ENCODE results near the gene RPL10A. TPM values are rescaled to one million over a fixed set of nuclear protein-coding genes. Genes with fewer than 3 reads are reported as not detected.

Gene RPL10A
- total RNA-seq, 1 experiment from 2014 or later = 2,150 TPM

DNA sequence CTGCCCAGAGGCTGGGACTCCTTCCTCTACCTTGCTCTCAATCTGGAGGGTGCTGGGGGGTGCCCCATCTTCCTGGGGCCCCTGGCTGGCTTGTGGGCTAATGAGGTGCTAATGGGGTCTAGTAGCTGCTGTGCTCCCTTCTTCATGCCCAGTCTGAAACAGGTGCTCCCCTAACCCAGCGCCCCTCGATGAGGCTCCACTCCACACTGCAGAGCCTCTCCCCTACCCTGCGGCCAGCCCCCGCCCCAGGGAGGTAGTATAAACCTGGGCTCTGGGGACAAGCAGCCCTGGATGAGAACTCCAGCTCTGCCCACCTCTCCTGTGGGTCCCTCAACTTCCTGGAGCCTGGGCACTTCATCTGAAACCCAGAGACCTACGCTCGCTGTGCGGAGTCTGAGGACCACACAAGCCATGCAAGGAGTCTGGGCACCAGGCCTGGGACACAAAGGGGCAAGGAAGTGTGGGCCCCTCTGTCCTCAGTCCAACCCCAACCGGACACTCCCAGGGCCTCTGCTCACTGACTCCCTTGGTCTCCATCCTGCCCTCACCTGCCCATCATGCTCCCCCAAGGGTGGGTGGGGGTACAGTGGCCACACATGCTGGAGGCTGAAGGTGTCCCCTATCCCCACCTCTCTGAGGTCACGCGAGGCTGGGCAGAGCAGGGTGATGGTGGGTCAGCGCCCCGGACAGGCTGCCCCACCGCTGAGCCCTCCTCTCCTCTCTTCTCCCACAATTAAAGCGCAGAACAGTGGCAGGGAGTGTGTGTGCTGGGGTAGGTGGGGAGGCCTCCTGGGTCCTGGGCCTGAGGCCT, 6.1 kb downstream of the RPL10A start:
- no peak for DNase-seq (ENCODE audit: extremely low read depth, low read depth)

- DNase-seq (ENCODE audit: extremely low read depth, low read depth) = no peak
Measured at GRCh38 chr6:35474942-35475570, 6.9 kb downstream of the RPL10A start.

DNA sequence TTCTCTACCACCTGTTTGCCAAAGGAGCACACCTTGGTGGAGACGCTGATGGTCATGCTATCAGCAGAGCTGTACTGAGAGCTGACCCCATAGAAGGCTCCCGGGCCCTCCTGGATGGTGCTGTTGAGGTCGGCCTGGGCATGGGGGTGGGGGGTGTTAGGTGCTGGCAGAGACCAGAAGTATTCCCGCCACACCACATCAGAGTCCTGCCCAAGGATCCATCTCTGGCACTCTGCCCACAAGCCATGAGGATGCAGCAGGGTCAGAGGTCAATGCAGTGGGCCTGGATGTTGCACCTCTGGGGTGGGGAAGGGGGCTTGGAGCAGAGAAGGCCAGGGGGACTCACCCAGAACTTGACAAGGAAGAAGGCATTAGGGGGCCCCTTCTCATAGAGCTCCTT, 7.4 kb downstream of the RPL10A start:
- no peak for DNase-seq (ENCODE audit: extremely low read depth, low read depth)

- no peak for DNase-seq (ENCODE audit: extremely low read depth, low read depth)
Measured at GRCh38 chr6:35476004-35476403, 7.8 kb downstream of the RPL10A start.

DNA sequence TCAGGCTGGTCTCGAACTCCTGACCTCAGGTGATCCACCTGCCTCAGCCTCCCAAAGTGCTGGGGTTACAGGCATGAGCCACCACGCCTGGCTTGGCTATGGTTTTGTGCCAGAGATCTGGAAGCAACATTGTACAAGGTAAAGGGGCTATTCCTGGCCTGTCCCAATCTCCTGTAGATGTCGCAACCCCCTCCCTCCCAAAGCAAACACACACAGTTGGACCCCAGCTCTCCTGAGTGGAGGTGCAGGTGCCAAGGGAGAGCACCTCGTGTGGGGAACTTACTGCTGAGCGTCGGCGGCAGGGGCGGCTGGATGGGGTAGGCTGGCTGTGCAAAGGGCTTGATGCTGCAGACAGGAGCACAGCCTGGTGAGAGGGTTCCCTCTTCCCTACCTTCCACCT, 8.8 kb downstream of the RPL10A start:
- no peak for DNase-seq (ENCODE audit: extremely low read depth, low read depth)

- no peak for DNase-seq (ENCODE audit: extremely low read depth, low read depth)
Measured at GRCh38 chr6:35477551-35478179, 9.5 kb downstream of the RPL10A start.

- DNase-seq (ENCODE audit: extremely low read depth, low read depth) = no peak
Measured at GRCh38 chr6:35478259-35478658, 10.1 kb downstream of the RPL10A start.

- no peak for DNase-seq (ENCODE audit: extremely low read depth, low read depth)
Measured at GRCh38 chr6:35480176-35480575, 12.0 kb downstream of the RPL10A start.

DNA sequence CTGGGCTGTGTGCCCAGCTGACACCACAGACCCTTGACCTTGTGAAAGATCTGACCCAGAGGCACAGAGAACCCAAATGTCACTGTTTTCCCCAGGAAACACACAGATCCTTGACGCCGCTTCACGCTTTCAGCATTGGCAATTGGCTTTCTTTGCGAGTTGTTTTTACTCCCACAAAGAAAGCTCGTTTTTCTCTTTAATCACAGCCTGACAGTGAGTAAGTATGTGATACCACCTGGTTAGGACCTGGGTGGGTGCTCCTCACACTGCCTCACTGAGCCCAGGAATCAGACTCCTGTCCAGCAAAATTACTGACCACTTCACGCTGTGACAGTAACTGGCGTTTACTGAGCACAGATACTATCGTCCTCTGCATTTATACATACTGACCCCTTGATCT, 13.0 kb downstream of the RPL10A start:
- no peak for DNase-seq (ENCODE audit: extremely low read depth, low read depth)

DNA sequence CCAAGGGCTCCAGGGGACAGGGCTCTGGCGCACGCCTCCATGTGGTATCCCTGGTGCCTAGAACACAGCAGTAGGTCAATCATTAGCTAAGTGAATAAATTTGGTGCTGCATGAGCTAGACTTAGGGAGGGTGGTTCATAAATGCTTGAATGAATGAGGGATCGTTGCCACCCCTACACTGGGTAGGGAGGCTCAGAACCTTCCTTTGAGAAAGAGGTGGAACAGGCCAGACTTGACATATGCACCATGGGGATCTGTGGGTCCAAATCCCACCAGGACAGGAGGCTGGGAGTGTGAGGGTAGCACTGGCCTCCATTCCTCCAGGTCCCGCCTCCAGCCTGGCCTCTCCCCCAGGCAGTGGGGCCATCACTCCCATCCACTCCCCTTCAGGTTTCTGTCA, 14.9 kb downstream of the RPL10A start:
- DNase-seq (ENCODE audit: extremely low read depth, low read depth) = no peak

- DNase-seq (ENCODE audit: extremely low read depth, low read depth) = no peak
Measured at GRCh38 chr6:35483490-35483889, 15.3 kb downstream of the RPL10A start.

- DNase-seq (ENCODE audit: extremely low read depth, low read depth) = no peak
Measured at GRCh38 chr6:35483893-35484645, 15.9 kb downstream of the RPL10A start.

- no peak for DNase-seq (ENCODE audit: extremely low read depth, low read depth)
Measured at GRCh38 chr6:35484921-35485392, 16.8 kb downstream of the RPL10A start.

DNA sequence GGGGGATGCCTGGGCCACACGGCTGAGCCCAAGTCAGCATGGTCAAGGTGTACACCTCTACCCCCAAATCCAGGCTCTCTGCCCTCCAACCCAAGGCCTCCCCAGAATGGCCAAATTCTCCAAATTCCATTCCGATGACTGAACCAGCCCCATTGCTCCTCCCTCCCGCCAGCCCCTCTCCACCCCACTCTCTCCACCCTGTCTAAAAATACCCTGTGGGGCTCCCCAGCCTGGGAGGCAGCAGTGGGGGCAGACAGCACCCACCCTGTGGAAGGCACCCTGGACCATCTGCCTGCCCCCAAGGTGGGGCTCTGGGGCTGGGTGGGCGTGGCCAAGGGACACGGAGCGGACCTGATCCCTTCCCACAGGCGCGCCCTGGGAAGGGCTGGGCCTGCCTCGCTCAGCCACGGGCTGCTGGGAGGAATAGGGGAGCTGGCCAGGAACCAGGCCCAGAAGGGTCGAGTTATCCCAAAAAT, 17.2 kb downstream of the RPL10A start:
- DNase-seq (ENCODE audit: extremely low read depth, low read depth) = no peak

- DNase-seq (ENCODE audit: extremely low read depth, low read depth) = no peak
Measured at GRCh38 chr6:35486005-35486925, 18.1 kb downstream of the RPL10A start.

DNA sequence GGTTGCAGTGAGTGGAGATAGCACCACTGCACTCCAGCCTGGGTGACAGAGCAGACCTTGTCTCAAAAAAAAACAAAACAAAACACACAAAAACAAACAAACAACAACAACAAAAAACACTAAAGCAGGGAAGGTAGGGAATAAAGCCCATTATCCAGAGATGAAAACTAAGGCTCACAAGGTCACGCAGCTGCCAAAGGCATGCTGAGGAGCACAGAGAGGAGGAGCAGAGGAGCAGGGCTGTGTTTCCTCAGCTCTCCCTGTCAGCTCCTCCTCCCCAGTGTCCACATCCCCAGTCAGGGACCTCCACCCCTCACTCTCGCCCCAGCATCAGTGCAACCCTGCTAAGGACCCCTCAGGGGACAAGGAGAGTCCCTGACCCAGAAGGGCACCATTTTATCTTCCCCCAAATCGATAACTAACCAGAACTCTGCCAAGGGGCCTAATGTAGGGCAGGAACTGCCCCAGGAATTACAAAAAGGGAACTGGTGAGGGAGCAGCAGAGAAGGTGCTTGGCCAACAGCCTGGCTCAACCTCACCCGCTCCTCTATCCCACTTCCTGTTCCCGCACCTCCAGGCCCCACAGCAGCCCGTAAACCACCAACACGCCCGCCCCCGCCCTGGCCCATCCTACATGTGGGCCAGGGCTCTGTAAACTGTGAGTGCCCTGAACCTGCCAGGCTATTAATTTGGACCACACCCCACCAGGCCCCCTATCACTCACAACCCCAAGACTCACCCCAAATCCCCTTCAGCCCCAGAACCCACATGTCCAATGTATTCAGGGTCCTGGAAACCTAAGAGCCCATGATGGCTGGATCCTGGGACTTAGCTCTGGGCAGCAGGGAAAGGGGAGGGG, 19.7 kb downstream of the RPL10A start:
- DNase-seq (ENCODE audit: extremely low read depth, low read depth) = no peak

DNA sequence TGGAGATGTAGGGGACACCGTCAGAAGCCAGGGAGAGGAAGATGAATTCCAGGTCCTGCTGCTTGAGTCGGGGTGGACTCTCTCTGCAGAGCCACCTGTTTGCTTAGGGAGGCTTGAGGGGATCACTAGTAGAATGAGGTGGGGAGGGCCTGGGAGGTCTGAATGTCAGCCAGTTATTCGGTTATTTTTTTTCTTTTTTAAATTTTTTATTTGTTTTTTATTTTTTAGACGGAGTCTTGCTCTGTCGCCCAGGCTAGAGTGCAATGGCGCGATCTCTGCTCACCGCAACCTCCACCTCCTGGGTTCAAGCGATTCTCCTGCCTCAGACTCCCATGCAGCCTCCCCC, 20.3 kb downstream of the RPL10A start:
- no peak for DNase-seq (ENCODE audit: extremely low read depth, low read depth)

DNA sequence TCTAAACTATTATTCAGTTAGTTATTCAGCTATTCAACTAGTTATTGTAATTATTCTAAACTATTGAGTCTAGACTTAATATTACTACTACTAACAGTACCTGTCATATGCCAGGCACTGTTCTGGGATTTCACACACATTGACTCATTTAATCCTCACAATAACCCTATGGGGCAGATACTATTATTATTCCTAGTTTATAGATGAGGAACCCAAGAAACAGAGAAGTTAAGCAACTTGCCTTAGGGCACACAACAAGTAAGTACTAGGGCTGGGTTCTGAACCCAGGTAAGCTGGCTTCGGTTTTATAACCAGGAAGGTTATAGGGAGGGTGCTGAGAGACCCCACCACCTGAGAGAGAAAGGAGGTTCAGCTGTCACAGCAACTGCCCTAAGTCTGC, 20.9 kb downstream of the RPL10A start:
- no peak for DNase-seq (ENCODE audit: extremely low read depth, low read depth)

All from NCI-H460 (cell line).